OCI-LY1 (cell line): ENCODE measurements around the gene DRICH1.

Experiments
- CTCF ChIP-seq: fragments of 200-600 bp; sonication (generic), shearing (Covaris generic); IDR thresholded peaks from 2 replicates; pipeline ENCODE4 v1.5.1; 2017; ENCODE audit warnings: mild to moderate bottlenecking, antibody characterized with exemption, low read length, moderate library complexity, mixed read lengths
- EZH2 ChIP-seq: fragments of 200-600 bp; sonication (generic), shearing (Covaris generic); IDR thresholded peaks from 2 replicates; pipeline ENCODE4 v1.8.0; 2017; ENCODE audit warnings: borderline replicate concordance, mixed run types, mild to moderate bottlenecking, antibody characterized with exemption, low read length, moderate library complexity, mixed read lengths

GRCh38 chr22:23673826-23674690, 41.9 kb upstream of the DRICH1 start:
- TF ChIP-seq CTCF (no peak), EZH2 (no peak)
